ENCODE data around the gene LSM3. TPM values are rescaled to one million over a fixed set of nuclear protein-coding genes. Genes with fewer than 3 reads are reported as not detected.

The LSM3 gene
- total RNA-seq (10 to 100 TPM; 11.1 to 14.9 (median 13.2) TPM), polyA plus RNA-seq (10 to 100 TPM; 13.9 to 20.2 (median 17.7) TPM)
- long read RNA-seq, donor 1, transcript LSM3-201 (4 exons, 3,815 nt), result major isoform, 24 of 39 reads
- long read RNA-seq, donor 1, partial matches to known transcripts, result 15 of 39 reads
- long read RNA-seq, donor 1, other reads (novel, unspliced or antisense), result 0 of 39 reads
- long read RNA-seq, donor 2, transcript LSM3-201 (4 exons, 3,815 nt), result major isoform, 26 of 30 reads
- long read RNA-seq, donor 2, partial matches to known transcripts, result 0 of 30 reads
- long read RNA-seq, donor 2, other reads (novel, unspliced or antisense), result 4 of 30 reads

GRCh38 chr3:14178247-14179113 is at the start of gene LSM3, which contains the start of gene XPC:
Gene LSM3, plus strand, starts transcription at chr3:14178817. Its CDS starts 44 bp downstream, at chr3:14178861.
Gene XPC, minus strand, starts transcription at chr3:14178601. Its CDS starts 33 bp downstream, at chr3:14178568.
- Histone ChIP-seq H3K4me1 (peaks cover 18% of the 10 kb centered on the region), H3K36me3 (ENCODE audit: insufficient read depth in 1 of 2, low read depth in 1 of 2) (peaks cover 0 to 23% of the 10 kb centered on the region in 2 donors), H3K4me3 (peak within 1 kb of the TSS; percentile 91), H3K27ac (peak within 1 kb of the TSS; percentile 96), H3K27me3 (ENCODE audit: insufficient read depth in 3 of 3, low read length in 2 of 3) (no peaks in the 10 kb centered on the region), H3K9me3 (no peaks in the 10 kb centered on the region)
- DNase-seq, result peak; percentile 97 to 98
- intact Hi-C loops (cut with DNase I), result loop anchor here (2.0 to 5.0 kb wide), 3 partner anchors 36 to 54 kb away; partner anchors contain the start of genes TMEM43 (in 2 of the 2) and CHCHD4 (in 1 of the 2)
- WGBS, 3 donors, result 0 to 1% (median 0%) methylated on average over 62 to 78 of the region's 78 CpGs
- ATAC-seq, result peak; percentile 98 to 100 (median 98)
- TF ChIP-seq CTCF (IDR thresholded peaks at IDR 0.05), result no peak

- intact Hi-C loops (cut with DNase I), result loop anchor here in 1 of 2 donors (5.0 kb wide), 1 partner anchor 48 kb away; the partner anchor contains the start of genes LSM3 and XPC
- WGBS, 3 donors, result 93 to 96% (median 94%) methylated on average over 6 of the region's 6 CpGs
Measured at GRCh38 chr3:14129296-14129695, 49.3 kb upstream of the LSM3 start.

GRCh38 chr3:14130230-14130629 is 48.4 kb upstream of the LSM3 start:
- Histone ChIP-seq H3K27me3 (ENCODE audit: insufficient read depth in 3 of 3, low read length in 2 of 3) (no peaks in the 10 kb centered on the region), H3K36me3 (ENCODE audit: insufficient read depth in 1 of 2, low read depth in 1 of 2) (peaks cover 16 to 82% of the 10 kb centered on the region in 2 donors), H3K27ac (no peak overlapping the region), H3K4me1 (peaks cover 17% of the 10 kb centered on the region), H3K9me3 (no peaks in the 10 kb centered on the region), H3K4me3 (no peak overlapping the region)
- no peak for DNase-seq
- ATAC-seq, result no peak
- no peak for TF ChIP-seq CTCF (IDR thresholded peaks at IDR 0.05)
- intact Hi-C loops (cut with DNase I), result no loop called here
- WGBS, 3 donors, result 97 to 98% (median 97%) methylated on average over 4 of the region's 4 CpGs

More at GRCh38 chr3:14129296-14129695, 49.3 kb upstream of the LSM3 start:
- DNase-seq (no peak), ATAC-seq (no peak)
- Histone ChIP-seq H3K4me1 (peaks cover 17% of the 10 kb centered on the region), H3K36me3 (ENCODE audit: insufficient read depth in 1 of 2, low read depth in 1 of 2) (peaks cover 12 to 73% of the 10 kb centered on the region in 2 donors), H3K4me3 (no peak overlapping the region), H3K9me3 (no peaks in the 10 kb centered on the region), H3K27ac (no peak overlapping the region), H3K27me3 (ENCODE audit: insufficient read depth in 3 of 3, low read length in 2 of 3) (no peaks in the 10 kb centered on the region)
- TF ChIP-seq CTCF (IDR thresholded peaks at IDR 0.05), result no peak

- no peaks in the 10 kb centered on the region for H3K9me3 ChIP-seq
- H3K4me1 ChIP-seq, result peaks cover 17% of the 10 kb centered on the region
- TF ChIP-seq CTCF (IDR thresholded peaks at IDR 0.05), result no peak
- no peaks in the 10 kb centered on the region for H3K27me3 ChIP-seq (ENCODE audit: insufficient read depth in 3 of 3, low read length in 2 of 3)
- 94 to 97% (median 95%) methylated on average over 12 of the region's 12 CpGs for WGBS, 3 donors
- intact Hi-C loops (cut with DNase I), result no loop called here
- no peak overlapping the region for H3K4me3 ChIP-seq
- H3K36me3 ChIP-seq (ENCODE audit: insufficient read depth in 1 of 2, low read depth in 1 of 2), result peaks cover 16 to 87% of the 10 kb centered on the region in 2 donors
- ATAC-seq (no peak), DNase-seq (no peak)
- H3K27ac ChIP-seq, result no peak overlapping the region
Measured at GRCh38 chr3:14130707-14131106, 47.9 kb upstream of the LSM3 start.
